Body of pancreas (tissue), 4 donors: Measurements from ENCODE around the gene GIT2. TPM values are rescaled to one million over a fixed set of nuclear protein-coding genes. Genes with fewer than 3 reads are reported as not detected.

ENCODE experiments used
- ATAC-seq: fragments of 150-250 bp; one replicate; pipeline ENCODE4 v1.9.1; 2016
- DNase-seq, 4 donors: peaks; one replicate each; pipeline ENCODE4 v3.0.0-alpha.2; 2019
- H3K27ac ChIP-seq, 4 donors: fragments of 200-600 bp; sonication (generic); 1 replicate in 3 of 4; 2 replicates in 1 of 4; pipeline versions ENCODE4 v1.5.1 to v1.6.1; 2016 to 2019; ENCODE audit warnings: mild to moderate bottlenecking in 1 of 4, mixed read lengths in 1 of 4, moderate library complexity in 1 of 4
- H3K27me3 ChIP-seq, 2 donors: fragments of 200-600 bp; sonication (generic); one replicate each; pipeline ENCODE4 v1.6.0; 2016; ENCODE audit warnings: mild to moderate bottlenecking in 1 of 2
- H3K36me3 ChIP-seq, 2 donors: fragments of 200-600 bp; sonication (generic); replicated peaks in 1 of 2; 2 replicates each; pipeline ENCODE4 v1.5.1; 2016; ENCODE audit warnings: low read depth in 2 of 2; ENCODE audit not compliant: insufficient read depth in 1 of 2
- H3K4me1 ChIP-seq: fragments of 200-600 bp; sonication (generic); one replicate; pipeline ENCODE4 v1.6.0; 2016
- H3K4me3 ChIP-seq, 2 donors: fragments of 200-600 bp; sonication (generic); 1 replicate in 1 of 2; 2 replicates in 1 of 2; pipeline ENCODE4 v1.5.1; 2016 to 2019
- H3K9me3 ChIP-seq, 3 donors: fragments of 200-600 bp; sonication (generic); 1 replicate in 2 of 3; 2 replicates in 1 of 3; pipeline ENCODE4 v1.5.1; 2016
- CTCF ChIP-seq, 7 experiments: fragments of 450-650 bp in 4 of 7; fragments of 200-600 bp in 3 of 7; sonication (generic) in 3 of 7; IDR thresholded peaks; one replicate each; pipeline ENCODE4 v1.5.1; 2016 to 2019; ENCODE audit warnings: antibody characterized with exemption in 7 of 7
- POLR2A ChIP-seq, 3 donors: fragments of 450-650 bp; IDR thresholded peaks; one replicate each; pipeline ENCODE4 v1.6.1; 2016; ENCODE audit warnings: antibody characterized with exemption in 3 of 3, mild to moderate bottlenecking in 2 of 3
- WGBS, 2 donors: methylation state at CpG; one replicate each; pipeline ENCODE4 v1.1.5; 2017; 5-methylcytosine and 5-hydroxymethylcytosine counted together
- intact Hi-C: fragments of 100-400 bp; cut with DNase I; formaldehyde crosslinking; loops from one replicate; pipeline ENCODE4 v1.15.1; 2023
- total RNA-seq, 2 donors: library from RNA; depleted of rRNA; stranded (reverse); fragments of >200 nt; gene quantifications; one replicate each; pipeline ENCODE4 v1.1.0, GENCODE V29; 2016

GIT2 gene
- total RNA-seq, 2 donors from 2014 or later: 44.4 to 50.1 TPM

GRCh38 chr12:110024051-110024450 is 27.9 kb upstream of the GIT2 start:
- 82% methylated on average over 2 of the region's 2 CpGs for WGBS, 2 donors
- intact Hi-C loops: no loop called here
- no peak for ATAC-seq

GRCh38 chr12:110023059-110023980 is 27.2 kb upstream of the GIT2 start:
- ATAC-seq: no peak
- intact Hi-C loops: no loop called here
- no peaks in the 10 kb centered on the region for H3K4me1 ChIP-seq

More at GRCh38 chr12:110024051-110024450, 27.9 kb upstream of the GIT2 start:
- DNase-seq: no peak
- Histone ChIP-seq H3K4me1 (no peaks in the 10 kb centered on the region), H3K4me3 (no peak overlapping the region), H3K36me3 (peaks cover 0 to 18% of the 10 kb centered on the region in 2 donors), H3K27ac (no peak overlapping the region), H3K27me3 (no peaks in the 10 kb centered on the region), H3K9me3 (no peaks in the 10 kb centered on the region)
- TF ChIP-seq CTCF (IDR thresholded peaks at IDR 0.05) (no peak), POLR2A (IDR thresholded peaks at IDR 0.05) (no peak)

GRCh38 chr12:110020956-110021355 is 24.8 kb upstream of the GIT2 start:
- ATAC-seq (no peak), DNase-seq (no peak)
- Histone ChIP-seq H3K27me3 (no peaks in the 10 kb centered on the region), H3K36me3 (peaks cover 0 to 19% of the 10 kb centered on the region in 2 donors), H3K4me3 (no peak overlapping the region), H3K9me3 (no peaks in the 10 kb centered on the region), H3K27ac (no peak overlapping the region), H3K4me1 (no peaks in the 10 kb centered on the region)
- intact Hi-C loops: no loop called here
- 85 to 87% methylated on average over 4 of the region's 4 CpGs for whole genome bisulfite sequencing, 2 donors
- no peak for TF ChIP-seq POLR2A (IDR thresholded peaks at IDR 0.05)
- TF ChIP-seq CTCF (IDR thresholded peaks at IDR 0.05): no peak

More at GRCh38 chr12:110023059-110023980, 27.2 kb upstream of the GIT2 start:
- DNase-seq: no peak
- Histone ChIP-seq H3K9me3 (no peaks in the 10 kb centered on the region), H3K4me3 (no peak overlapping the region), H3K36me3 (peaks cover 0 to 18% of the 10 kb centered on the region in 2 donors), H3K27ac (no peak overlapping the region), H3K27me3 (no peaks in the 10 kb centered on the region)
- 77 to 80% methylated on average over 5 of the region's 5 CpGs for WGBS, 2 donors
- TF ChIP-seq POLR2A (IDR thresholded peaks at IDR 0.05): no peak
- no peak for TF ChIP-seq CTCF (IDR thresholded peaks at IDR 0.05)

GRCh38 chr12:110015132-110015531 is 19.0 kb upstream of the GIT2 start:
- no peak for DNase-seq
- 71 to 72% methylated on average over 2 of the region's 2 CpGs for WGBS, 2 donors
- no peak overlapping the region for H3K27ac ChIP-seq

More at GRCh38 chr12:110015132-110015531, 19.0 kb upstream of the GIT2 start:
- Histone ChIP-seq H3K4me3 (no peak overlapping the region), H3K9me3 (no peaks in the 10 kb centered on the region), H3K36me3 (peaks cover 4 to 17% of the 10 kb centered on the region in 2 donors), H3K4me1 (no peaks in the 10 kb centered on the region), H3K27me3 (no peaks in the 10 kb centered on the region)
- intact Hi-C loops: no loop called here
- no peak for ATAC-seq
- no peak for TF ChIP-seq CTCF (IDR thresholded peaks at IDR 0.05)
- TF ChIP-seq POLR2A (IDR thresholded peaks at IDR 0.05): no peak
